ENCODE data around the gene E2F4. TPM values are rescaled to one million over a fixed set of nuclear protein-coding genes. Genes with fewer than 3 reads are reported as not detected.

Gene E2F4
- polyA plus RNA-seq, 1 donor (not counting 4 experiments of a cell fraction or from before 2014, with no cell fraction given) = 64.7 TPM

GRCh38 chr16:67144943-67145342 is 47.0 kb upstream of the E2F4 start:
- Histone ChIP-seq H3K9me1 (ENCODE audit: control insufficient read depth, extremely low read depth, insufficient read depth, low read length) (no peaks in the 10 kb centered on the region), H3K4me1 (ENCODE audit: control insufficient read depth, extremely low read depth, insufficient read depth, low read length) (peaks cover 12% of the 10 kb centered on the region), H3K9me3 (ENCODE audit: control insufficient read depth, low read depth, low read length) (no peaks in the 10 kb centered on the region), H3K27me3 (ENCODE audit: control insufficient read depth, extremely low read depth, insufficient read depth, low read length) (no peaks in the 10 kb centered on the region), H3K4me2 (ENCODE audit: control insufficient read depth, extremely low read depth, insufficient read depth, low read depth, low read length) (no peak overlapping the region), H3K9ac (ENCODE audit: control insufficient read depth, extremely low read depth, insufficient read depth, low read length) (no peak overlapping the region), H3K36me3 (ENCODE audit: control insufficient read depth in 2 of 2, extremely low read depth in 1 of 2, insufficient read depth in 2 of 2, low read length in 2 of 2) (peaks cover 47 to 64% of the 10 kb centered on the region in 2 experiments), H4K20me1 (ENCODE audit: control insufficient read depth, extremely low read depth, insufficient read depth, low read length) (no peaks in the 10 kb centered on the region), H3K27ac (ENCODE audit: control insufficient read depth, insufficient read depth, low read length) (no peak overlapping the region), H3K4me3 (ENCODE audit: control insufficient read depth in 2 of 3, extremely low read depth in 1 of 3, insufficient read depth in 2 of 3, low read depth in 1 of 3, low read length in 3 of 3) (no peak overlapping the region), H2AFZ (ENCODE audit: control insufficient read depth, low read length) (no peak overlapping the region), H3K79me2 (ENCODE audit: control insufficient read depth, insufficient read depth, low read length) (no peaks in the 10 kb centered on the region)
- FAIRE-seq (no peak), DNase-seq (ENCODE audit: low read depth, low spot score) (no peak)
- dilution Hi-C loops (cut with MboI; ENCODE audit: extremely low pct_ligation_motif_present, low sequenced_read_pairs) = no loop called here
- TF ChIP-seq EZH2 (IDR thresholded peaks at IDR 0.05; ENCODE audit: low read length) = no peak
- TF ChIP-seq CTCF (optimal IDR thresholded peaks at IDR 0.05 in 1 of 3, IDR thresholded peaks at IDR 0.05 in 1 of 3, conservative IDR thresholded peaks at IDR 0.05 in 1 of 3; ENCODE audit: extremely low read depth in 1 of 3, insufficient read depth in 2 of 3, low read length in 3 of 3) = no peak

- FAIRE-seq (no peak), DNase-seq (ENCODE audit: low read depth, low spot score) (no peak)
- Histone ChIP-seq H3K79me2 (ENCODE audit: control insufficient read depth, insufficient read depth, low read length) (no peaks in the 10 kb centered on the region), H3K4me1 (ENCODE audit: control insufficient read depth, extremely low read depth, insufficient read depth, low read length) (peaks cover 12% of the 10 kb centered on the region), H3K9me1 (ENCODE audit: control insufficient read depth, extremely low read depth, insufficient read depth, low read length) (no peaks in the 10 kb centered on the region), H3K9me3 (ENCODE audit: control insufficient read depth, low read depth, low read length) (no peaks in the 10 kb centered on the region), H3K36me3 (ENCODE audit: control insufficient read depth in 2 of 2, extremely low read depth in 1 of 2, insufficient read depth in 2 of 2, low read length in 2 of 2) (peaks cover 42 to 59% of the 10 kb centered on the region in 2 experiments), H2AFZ (ENCODE audit: control insufficient read depth, low read length) (no peak overlapping the region), H3K27me3 (ENCODE audit: control insufficient read depth, extremely low read depth, insufficient read depth, low read length) (no peaks in the 10 kb centered on the region), H3K4me3 (ENCODE audit: control insufficient read depth in 2 of 3, extremely low read depth in 1 of 3, insufficient read depth in 2 of 3, low read depth in 1 of 3, low read length in 3 of 3) (no peak overlapping the region), H3K27ac (ENCODE audit: control insufficient read depth, insufficient read depth, low read length) (no peak overlapping the region), H3K9ac (ENCODE audit: control insufficient read depth, extremely low read depth, insufficient read depth, low read length) (no peak overlapping the region), H3K4me2 (ENCODE audit: control insufficient read depth, extremely low read depth, insufficient read depth, low read depth, low read length) (no peak overlapping the region), H4K20me1 (ENCODE audit: control insufficient read depth, extremely low read depth, insufficient read depth, low read length) (no peaks in the 10 kb centered on the region)
- no peak for TF ChIP-seq EZH2 (IDR thresholded peaks at IDR 0.05; ENCODE audit: low read length)
- no peak for TF ChIP-seq CTCF (optimal IDR thresholded peaks at IDR 0.05 in 1 of 3, IDR thresholded peaks at IDR 0.05 in 1 of 3, conservative IDR thresholded peaks at IDR 0.05 in 1 of 3; ENCODE audit: extremely low read depth in 1 of 3, insufficient read depth in 2 of 3, low read length in 3 of 3)
- dilution Hi-C loops (cut with MboI; ENCODE audit: extremely low pct_ligation_motif_present, low sequenced_read_pairs) = no loop called here
These were observed 46.2 kb upstream of the E2F4 start for GRCh38 chr16:67145746-67146145.
